GM12878 (cell line): ENCODE measurements around the gene ADAMTS17. TPM values are rescaled to one million over a fixed set of nuclear protein-coding genes. Genes with fewer than 3 reads are reported as not detected.

Experiments used
- ATAC-seq: fragments of 200-7000 bp; cut with Tn5 transposase; 3 replicates; pipeline ENCODE4 v1.9.1; 2020; ENCODE audit warnings: mild to moderate bottlenecking, moderate library complexity
- BruUV-seq: library from RNA; stranded (reverse); fragments of 400-500 nt; replicated peaks from 2 replicates; lab custom pipeline; 2021; lab: Mats Ljungman, UMichigan
- CTCF ChIA-PET: fragments of 300-600 bp; sonication (Branson Sonifier 250); formaldehyde crosslinking; extraction: SDS; loops from one replicate; lab custom pipeline; 2021; ENCODE audit warnings: inconsistent platforms; lab: Yijun Ruan, JAX
- POLR2A ChIA-PET: fragments of 350-600 bp; formaldehyde crosslinking; extraction: SDS; loops from one replicate; lab custom pipeline; 2021; ENCODE audit warnings: inconsistent platforms; lab: Charles Lee
- RAD21 ChIA-PET: fragments of 300-600 bp; sonication (Branson Sonifier 250); formaldehyde crosslinking; loops from one replicate; lab custom pipeline; 2023; ENCODE audit warnings: antibody characterized with exemption; ENCODE audit not compliant: unreplicated experiment; lab: Charles Lee
- SMC1A ChIA-PET: fragments of 300-600 bp; sonication (Branson Sonifier 250); formaldehyde crosslinking; loops from one replicate; lab custom pipeline; 2023; ENCODE audit not compliant: unreplicated experiment, uncharacterized antibody; lab: Charles Lee
- DNase-seq: peaks from one replicate; pipeline ENCODE4 v3.0.0-alpha.2; 2011; ENCODE audit warnings: low read depth, low spot score
- FAIRE-seq: peaks from 3 replicates; lab custom pipeline; 2011; peaks lifted over from hg19 to GRCh38; lab: Jason Lieb, UNC
- H2AFZ ChIP-seq: 2 replicates; pipeline ENCODE4 v1.6.0; 2011; ENCODE audit warnings: low read depth, low read length, control low read depth; ENCODE audit not compliant: control insufficient read depth
- H3K27ac ChIP-seq: 2 replicates; pipeline ENCODE4 v1.5.1; 2011; ENCODE audit warnings: control low read depth; ENCODE audit not compliant: control insufficient read depth, insufficient read depth
- H3K27me3 ChIP-seq, 2 experiments: replicated peaks in 1 of 2; 2 replicates each; pipeline versions ENCODE4 v1.6.0 to v1.6.1; 2011; ENCODE audit warnings: low read length in 1 of 2; ENCODE audit not compliant: control insufficient read depth in 2 of 2, insufficient read depth in 2 of 2
- H3K36me3 ChIP-seq, 2 experiments: 2 replicates each; pipeline ENCODE4 v1.5.1; 2011; ENCODE audit warnings: low read length in 1 of 2; ENCODE audit not compliant: control insufficient read depth in 2 of 2, insufficient read depth in 2 of 2
- H3K4me1 ChIP-seq: 2 replicates; pipeline ENCODE4 v1.6.1; 2011; ENCODE audit warnings: mild to moderate bottlenecking, low read length, moderate library complexity, mixed read lengths; ENCODE audit not compliant: control insufficient read depth, insufficient read depth
- H3K4me2 ChIP-seq: 2 replicates; pipeline ENCODE4 v1.6.0; 2011; ENCODE audit warnings: control low read depth; ENCODE audit not compliant: control insufficient read depth, insufficient read depth
- H3K4me3 ChIP-seq: fragments of 200-600 bp; sonication (generic); 2 replicates; pipeline ENCODE4 v1.5.1; 2016
- H3K79me2 ChIP-seq: 2 replicates; pipeline ENCODE4 v1.6.0; 2011; ENCODE audit warnings: low read length; ENCODE audit not compliant: control insufficient read depth, insufficient read depth
- H3K9ac ChIP-seq: 2 replicates; pipeline ENCODE4 v1.8.0; 2011; ENCODE audit warnings: low read length, control low read depth, mixed read lengths; ENCODE audit not compliant: control insufficient read depth, insufficient read depth
- H3K9me3 ChIP-seq: replicated peaks from 3 replicates; pipeline ENCODE4 v1.5.1; 2011; ENCODE audit warnings: mild to moderate bottlenecking, low read length; ENCODE audit not compliant: control insufficient read depth, insufficient read depth
- H4K20me1 ChIP-seq: 2 replicates; pipeline ENCODE4 v1.6.0; 2011; ENCODE audit not compliant: control insufficient read depth, insufficient read depth
- ATF7 ChIP-seq: fragments of 450-650 bp; IDR thresholded peaks from 2 replicates; pipeline ENCODE4 v1.6.1; 2016; ENCODE audit warnings: low read depth, mild to moderate bottlenecking
- CTCF ChIP-seq, 3 experiments: IDR thresholded peaks in 2 of 3; conservative IDR thresholded peaks in 1 of 3; 2 replicates each; pipeline ENCODE4 v1.5.1; 2011; ENCODE audit warnings: low read depth in 3 of 3, low read length in 3 of 3, mild to moderate bottlenecking in 3 of 3, control low read depth in 2 of 3, moderate library complexity in 2 of 3, inconsistent platforms in 1 of 3, mixed read lengths in 1 of 3; ENCODE audit not compliant: control insufficient read depth in 2 of 3, insufficient read depth in 1 of 3; ENCODE audit errors: extremely low read depth in 1 of 3
- HDAC6 ChIP-seq: fragments of 200-600 bp; sonication (generic); IDR thresholded peaks from one replicate; pipeline ENCODE4 v1.8.0; 2017; ENCODE audit warnings: antibody characterized with exemption; ENCODE audit not compliant: unreplicated experiment
- MEF2B ChIP-seq: fragments of 450-650 bp; IDR thresholded peaks from 2 replicates; pipeline ENCODE4 v1.6.1; 2018; ENCODE audit warnings: mild to moderate bottlenecking, moderate library complexity; ENCODE audit not compliant: partially characterized antibody, poor library complexity, severe bottlenecking
- POU2F2 ChIP-seq: IDR thresholded peaks from 3 replicates; pipeline ENCODE4 v1.6.1; 2011; ENCODE audit warnings: low read depth, mild to moderate bottlenecking, low read length, borderline replicate concordance
- RAD21 ChIP-seq: IDR thresholded peaks from 2 replicates; pipeline ENCODE4 v1.6.1; 2011; ENCODE audit warnings: mild to moderate bottlenecking, low read depth, low read length, moderate library complexity; ENCODE audit not compliant: insufficient read depth
- ZNF622 ChIP-seq: fragments of 450-650 bp; IDR thresholded peaks from 2 replicates; pipeline ENCODE4 v1.6.1; 2017; ENCODE audit warnings: mild to moderate bottlenecking, inconsistent platforms
- WGBS: methylation state at CpG from one replicate; pipeline ENCODE4 v1.1.6; 2016; ENCODE audit warnings: low lambda C conversion rate; ENCODE audit not compliant: insufficient replicate concordance, insufficient coverage; ENCODE audit errors: missing lambda C conversion rate; 5-methylcytosine and 5-hydroxymethylcytosine counted together
- in situ Hi-C: fragments of 300-500 bp; cut with MboI; formaldehyde crosslinking; loops from 9 replicates; pipeline ENCODE4 v1.14.3; 2018; ENCODE audit warnings: mixed read lengths
- intact Hi-C: fragments of 100-400 bp; cut with micrococcal nuclease; formaldehyde crosslinking; loops from one replicate; pipeline ENCODE4 v1.14.2; 2022; ENCODE audit not compliant: unreplicated experiment
- polyA plus RNA-seq, 11 experiments: library from polyadenylated mRNA; depleted of rRNA in 4 of 11; unstranded in 6 of 11; stranded (reverse) in 5 of 11; fragments of >200 nt; fragmentation: Nextera tagmentation in 4 of 11; fragmentation: Illumina TruSeq in 1 of 11; extraction: Ambion mirVana in 4 of 11; extraction: Trizol in 1 of 11; gene quantifications; 1 replicate in 1 of 11; 2 replicates in 10 of 11; pipeline versions ENCODE4 v1.2.1 to v1.2.3, GENCODE V29; 2011 to 2016; ENCODE audit warnings: inconsistent platforms in 2 of 11, missing spikeins in 2 of 11, low read depth in 1 of 11
- total RNA-seq, 4 experiments: library from RNA; depleted of rRNA in 3 of 4; stranded (reverse); fragments of >200 nt in 3 of 4; fragmentation: Illumina TruSeq in 1 of 4; extraction: Trizol in 1 of 4; gene quantifications; 2 replicates each; pipeline versions ENCODE4 v1.2.1 to v1.2.3, GENCODE V29; 2013 to 2021

Gene ADAMTS17
- total and polyA plus RNA-seq, 10 of the 15 experiments (the other 5 are each of a cell fraction or from before 2014, with no cell fraction given): 0.04 to 0.50 (median 0.10) TPM; not detected in 4

- H4K20me1 ChIP-seq: no peaks in the 10 kb centered on the region
- 44% methylated on average over 10 of the region's 10 CpGs for WGBS
- no peak overlapping the region for H3K4me3 ChIP-seq
- no TSS peak for BruUV-seq
- DNase-seq: no peak
- intact Hi-C loops: no loop called here
- POLR2A ChIA-PET: no interaction called here
- no peaks in the 10 kb centered on the region for H3K79me2 ChIP-seq
- no peak for FAIRE-seq
- CTCF ChIA-PET: no interaction called here
- H3K27ac ChIP-seq: no peak overlapping the region
- no peaks in the 10 kb centered on the region for H3K36me3 ChIP-seq
- no peak for ATAC-seq
- in situ Hi-C loops: no loop called here
- no peaks in the 10 kb centered on the region; the same call in 2 of the 3 replicates for H3K9me3 ChIP-seq
- no peak overlapping the region for H3K4me2 ChIP-seq
- SMC1A ChIA-PET: interaction anchor here (1.6 kb wide), 1 partner anchor 394 kb away, joined by 4 read pairs; no protein-coding TSS in a partner anchor
- RAD21 ChIA-PET: no interaction called here
- H2AFZ ChIP-seq: no peak overlapping the region
- no peaks in the 10 kb centered on the region for H3K27me3 ChIP-seq
- H3K4me1 ChIP-seq: no peaks in the 10 kb centered on the region
- no peak for TF ChIP-seq POU2F2
- TF ChIP-seq ATF7: no peak
- TF ChIP-seq, all 136 proteins: peak for 0
- H3K9ac ChIP-seq: no peak overlapping the region
These were observed 209.5 kb downstream of the ADAMTS17 start for GRCh38 chr15:100132309-100132708.

GRCh38 chr15:100131321-100132224, 210.2 kb downstream of the ADAMTS17 start:
- no peaks in the 10 kb centered on the region for H4K20me1 ChIP-seq
- DNase-seq (no peak), FAIRE-seq (no peak), ATAC-seq (no peak)
- TF ChIP-seq HDAC6: no peak
- TF ChIP-seq CTCF (IDR thresholded peaks at IDR 0.05 in 2 of 3, conservative IDR thresholded peaks at IDR 0.05 in 1 of 3; ENCODE audit: control insufficient read depth in 2 of 3, extremely low read depth in 1 of 3, insufficient read depth in 1 of 3, low read depth in 3 of 3, low read length in 3 of 3): peak in 1 of 3 experiments; percentile 40; a peak in 1 of 6 replicates
- peak; percentile 41 for TF ChIP-seq RAD21
- no peak for TF ChIP-seq ZNF622
- TF ChIP-seq MEF2B: no peak
- ChIA-PET RAD21 (no interaction called here), POLR2A (no interaction called here), CTCF (no interaction called here), SMC1A (interaction anchor here (1.6 kb wide), 1 partner anchor 394 kb away, joined by 4 read pairs; no protein-coding TSS in a partner anchor)
- H3K36me3 ChIP-seq: no peaks in the 10 kb centered on the region
- 64% methylated on average over 25 of the region's 25 CpGs for WGBS
- intact Hi-C loops (no loop called here), in situ Hi-C loops (no loop called here)
- H3K4me2 ChIP-seq: no peak overlapping the region
- H3K9ac ChIP-seq: no peak overlapping the region
- no peaks in the 10 kb centered on the region for H3K79me2 ChIP-seq
- no peak overlapping the region for H2AFZ ChIP-seq
- H3K4me1 ChIP-seq: no peaks in the 10 kb centered on the region
- no peak overlapping the region for H3K4me3 ChIP-seq
- no peaks in the 10 kb centered on the region; the same call in 2 of the 3 replicates for H3K9me3 ChIP-seq
- no peak overlapping the region for H3K27ac ChIP-seq
- BruUV-seq: no TSS peak
- H3K27me3 ChIP-seq: no peaks in the 10 kb centered on the region
